ENCODE measurements around the gene ZNHIT3. TPM values are rescaled to one million over a fixed set of nuclear protein-coding genes. Genes with fewer than 3 reads are reported as not detected.
"Not testable (repeated sequence)": the region's sequence is repeated elsewhere in the genome, so short reads cannot be mapped to it uniquely, and the experiment has no call there.

ZNHIT3 gene
- total RNA-seq, 1 experiment from 2014 or later: 84.2 TPM

- in situ Hi-C loops (cut with HindIII; ENCODE audit: low pct_unique_long_range_greater_than_20kb, low sequenced_read_pairs): no loop called here
- DNase-seq (ENCODE audit: low read depth): no peak
Measured at GRCh38 chr17:36481829-36482228, 4.7 kb upstream of the ZNHIT3 start.

- peak; percentile 75 for DNase-seq (ENCODE audit: low read depth)
- in situ Hi-C loops (cut with HindIII; ENCODE audit: low pct_unique_long_range_greater_than_20kb, low sequenced_read_pairs): no loop called here
Measured at GRCh38 chr17:36482611-36483504, 3.6 kb upstream of the ZNHIT3 start.

- in situ Hi-C loops (cut with HindIII; ENCODE audit: low pct_unique_long_range_greater_than_20kb, low sequenced_read_pairs): not testable (repeated sequence)
Measured at GRCh38 chr17:36484021-36484420, 2.5 kb upstream of the ZNHIT3 start.

GRCh38 chr17:36485027-36485426, 1.5 kb upstream of the ZNHIT3 start:
- no peak for DNase-seq (ENCODE audit: low read depth)
- in situ Hi-C loops (cut with HindIII; ENCODE audit: low pct_unique_long_range_greater_than_20kb, low sequenced_read_pairs): no loop called here

More at GRCh38 chr17:36484021-36484420, 2.5 kb upstream of the ZNHIT3 start:
- DNase-seq (ENCODE audit: low read depth): not testable (repeated sequence)

GRCh38 chr17:36485805-36486203, 677 bp upstream of the ZNHIT3 start:
- DNase-seq (ENCODE audit: low read depth): no peak
- in situ Hi-C loops (cut with HindIII; ENCODE audit: low pct_unique_long_range_greater_than_20kb, low sequenced_read_pairs): no loop called here

GRCh38 chr17:36493956-36494355, 7.5 kb downstream of the ZNHIT3 start:
- no peak for DNase-seq (ENCODE audit: low read depth)
- in situ Hi-C loops (cut with HindIII; ENCODE audit: low pct_unique_long_range_greater_than_20kb, low sequenced_read_pairs): no loop called here

- in situ Hi-C loops (cut with HindIII; ENCODE audit: low pct_unique_long_range_greater_than_20kb, low sequenced_read_pairs): no loop called here
- no peak for DNase-seq (ENCODE audit: low read depth)
Measured at GRCh38 chr17:36494674-36495073, 8.2 kb downstream of the ZNHIT3 start.

- no peak for DNase-seq (ENCODE audit: low read depth)
- in situ Hi-C loops (cut with HindIII; ENCODE audit: low pct_unique_long_range_greater_than_20kb, low sequenced_read_pairs): no loop called here
Measured at GRCh38 chr17:36495076-36495578, 8.6 kb downstream of the ZNHIT3 start.

- no peak for DNase-seq (ENCODE audit: low read depth)
- in situ Hi-C loops (cut with HindIII; ENCODE audit: low pct_unique_long_range_greater_than_20kb, low sequenced_read_pairs): no loop called here
Measured at GRCh38 chr17:36496018-36496789, 9.7 kb downstream of the ZNHIT3 start.

- no peak for DNase-seq (ENCODE audit: low read depth)
- in situ Hi-C loops (cut with HindIII; ENCODE audit: low pct_unique_long_range_greater_than_20kb, low sequenced_read_pairs): no loop called here
Measured at GRCh38 chr17:36498155-36498554, 11.7 kb downstream of the ZNHIT3 start.

- no peak for DNase-seq (ENCODE audit: low read depth)
- in situ Hi-C loops (cut with HindIII; ENCODE audit: low pct_unique_long_range_greater_than_20kb, low sequenced_read_pairs): no loop called here
Measured at GRCh38 chr17:36498560-36499300, 12.2 kb downstream of the ZNHIT3 start.

GRCh38 chr17:36500745-36501225, 14.3 kb downstream of the ZNHIT3 start:
- peak; percentile 21 for DNase-seq (ENCODE audit: low read depth)
- in situ Hi-C loops (cut with HindIII; ENCODE audit: low pct_unique_long_range_greater_than_20kb, low sequenced_read_pairs): no loop called here

GRCh38 chr17:36501351-36501750, 14.9 kb downstream of the ZNHIT3 start:
- in situ Hi-C loops (cut with HindIII; ENCODE audit: low pct_unique_long_range_greater_than_20kb, low sequenced_read_pairs): no loop called here
- no peak for DNase-seq (ENCODE audit: low read depth)

- in situ Hi-C loops (cut with HindIII; ENCODE audit: low pct_unique_long_range_greater_than_20kb, low sequenced_read_pairs): no loop called here
- no peak for DNase-seq (ENCODE audit: low read depth)
Measured at GRCh38 chr17:36501963-36502362, 15.5 kb downstream of the ZNHIT3 start.

- no peak for DNase-seq (ENCODE audit: low read depth)
- in situ Hi-C loops (cut with HindIII; ENCODE audit: low pct_unique_long_range_greater_than_20kb, low sequenced_read_pairs): no loop called here
Measured at GRCh38 chr17:36503456-36504155, 17.1 kb downstream of the ZNHIT3 start.

- in situ Hi-C loops (cut with HindIII; ENCODE audit: low pct_unique_long_range_greater_than_20kb, low sequenced_read_pairs): no loop called here
- no peak for DNase-seq (ENCODE audit: low read depth)
Measured at GRCh38 chr17:36504156-36504545, 17.7 kb downstream of the ZNHIT3 start.

- in situ Hi-C loops (cut with HindIII; ENCODE audit: low pct_unique_long_range_greater_than_20kb, low sequenced_read_pairs): no loop called here
- no peak for DNase-seq (ENCODE audit: low read depth)
Measured at GRCh38 chr17:36505171-36505570, 18.7 kb downstream of the ZNHIT3 start.
